ENCODE results near the gene RBM23.
A peak's percentile ranks its signal among the peaks of the same experiment; 100 is the strongest.

Gene RBM23

DNA sequence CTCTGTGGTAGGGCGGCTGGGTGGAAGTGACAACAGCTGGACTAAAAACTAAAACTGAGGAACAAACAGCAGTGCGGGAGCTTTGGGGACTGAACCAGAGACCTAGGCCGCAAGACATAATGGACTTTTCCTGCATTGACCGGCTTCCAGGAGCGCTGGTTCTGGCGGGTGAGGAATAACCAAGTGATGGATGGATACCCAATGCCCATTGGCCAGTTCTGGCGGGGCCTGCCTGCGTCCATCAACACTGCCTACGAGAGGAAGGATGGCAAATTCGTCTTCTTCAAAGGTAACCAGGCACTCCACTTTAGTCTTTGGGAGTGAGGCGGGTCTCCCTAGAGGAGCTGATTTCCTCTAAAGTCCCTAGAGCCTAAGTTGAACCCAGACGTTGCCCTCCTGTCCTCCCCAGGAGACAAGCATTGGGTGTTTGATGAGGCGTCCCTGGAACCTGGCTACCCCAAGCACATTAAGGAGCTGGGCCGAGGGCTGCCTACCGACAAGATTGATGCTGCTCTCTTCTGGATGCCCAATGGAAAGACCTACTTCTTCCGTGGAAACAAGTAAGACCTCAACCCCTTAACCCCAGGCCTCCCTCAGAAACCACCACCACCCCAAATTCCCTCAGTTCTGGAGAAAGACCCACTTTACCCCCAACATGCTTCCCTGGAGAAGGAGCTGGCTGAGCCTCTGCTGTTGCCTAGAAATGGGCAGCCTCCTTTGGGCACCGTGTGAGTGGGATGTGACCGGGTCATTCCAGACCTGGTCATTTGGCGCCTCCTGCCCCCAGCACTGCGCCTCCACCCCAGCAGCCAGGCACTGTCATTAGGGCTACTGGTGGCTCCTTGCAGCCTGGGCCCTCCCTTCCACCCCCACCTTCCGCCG is 74.5 kb downstream of the RBM23 start:
- DNase-seq (ENCODE audit: low spot score) = peak; percentile 30
- TF ChIP-seq, protein P1, sequence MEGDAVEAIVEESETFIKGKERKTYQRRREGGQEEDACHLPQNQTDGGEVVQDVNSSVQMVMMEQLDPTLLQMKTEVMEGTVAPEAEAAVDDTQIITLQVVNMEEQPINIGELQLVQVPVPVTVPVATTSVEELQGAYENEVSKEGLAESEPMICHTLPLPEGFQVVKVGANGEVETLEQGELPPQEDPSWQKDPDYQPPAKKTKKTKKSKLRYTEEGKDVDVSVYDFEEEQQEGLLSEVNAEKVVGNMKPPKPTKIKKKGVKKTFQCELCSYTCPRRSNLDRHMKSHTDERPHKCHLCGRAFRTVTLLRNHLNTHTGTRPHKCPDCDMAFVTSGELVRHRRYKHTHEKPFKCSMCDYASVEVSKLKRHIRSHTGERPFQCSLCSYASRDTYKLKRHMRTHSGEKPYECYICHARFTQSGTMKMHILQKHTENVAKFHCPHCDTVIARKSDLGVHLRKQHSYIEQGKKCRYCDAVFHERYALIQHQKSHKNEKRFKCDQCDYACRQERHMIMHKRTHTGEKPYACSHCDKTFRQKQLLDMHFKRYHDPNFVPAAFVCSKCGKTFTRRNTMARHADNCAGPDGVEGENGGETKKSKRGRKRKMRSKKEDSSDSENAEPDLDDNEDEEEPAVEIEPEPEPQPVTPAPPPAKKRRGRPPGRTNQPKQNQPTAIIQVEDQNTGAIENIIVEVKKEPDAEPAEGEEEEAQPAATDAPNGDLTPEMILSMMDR (IDR thresholded peaks at IDR 0.05; ENCODE audit: extremely low read depth, insufficient read depth, missing control alignments) = peak; percentile 10
- in situ Hi-C loops (cut with MboI; ENCODE audit: low pct_unique_long_range_greater_than_20kb, low sequenced_read_pairs, unreplicated experiment) = no loop called here

All from GM13977 (cell line).